H1 (cell line): Measurements from ENCODE around the gene C1orf21. TPM values are rescaled to one million over a fixed set of nuclear protein-coding genes. Genes with fewer than 3 reads are reported as not detected.

Source experiments
- RAD21 ChIP-seq, 2 experiments: IDR thresholded peaks in 1 of 2; conservative IDR thresholded peaks in 1 of 2; 2 replicates each; pipeline ENCODE4 v1.6.1; 2011; ENCODE audit warnings: low read depth in 2 of 2, low read length in 2 of 2, improper control_type of control experiment in 1 of 2, inconsistent platforms in 1 of 2, mild to moderate bottlenecking in 1 of 2, moderate library complexity in 1 of 2
- polyA plus RNA-seq, 7 experiments: library from polyadenylated mRNA; depleted of rRNA in 3 of 7; stranded (reverse) in 5 of 7; unstranded in 2 of 7; fragments of >200 nt in 5 of 7; fragments of 200-250 nt in 2 of 7; gene quantifications; 1 replicate in 5 of 7; 2 replicates in 1 of 7; 4 replicates in 1 of 7; pipeline versions ENCODE4 v1.2.1 to v1.2.3, GENCODE V29; 2011 to 2013; ENCODE audit warnings: missing spikeins in 2 of 7, mixed read lengths in 2 of 7
- total RNA-seq: library from RNA; stranded (reverse); fragmentation: NEBNext Ultra II Directional; extraction: Animal tissue kit (Norgen Biotek cat#: 25700); gene quantifications from 2 replicates; pipeline ENCODE4 v1.2.1, GENCODE V29; 2021
- TF ChIP-seq, protein P1 (sequence below): fragments of 300-600 bp; sonication (generic); IDR thresholded peaks from 2 replicates; pipeline ENCODE4 v1.7.1; 2012; ENCODE audit warnings: low read length, moderate library complexity, mild to moderate bottlenecking, inconsistent platforms; ENCODE audit not compliant: insufficient replicate concordance

C1orf21 gene
- total and polyA plus RNA-seq, 2 of the 8 experiments (the other 6 are each of a cell fraction or from before 2014, with no cell fraction given) = 16.6 to 51.0 TPM

DNA sequence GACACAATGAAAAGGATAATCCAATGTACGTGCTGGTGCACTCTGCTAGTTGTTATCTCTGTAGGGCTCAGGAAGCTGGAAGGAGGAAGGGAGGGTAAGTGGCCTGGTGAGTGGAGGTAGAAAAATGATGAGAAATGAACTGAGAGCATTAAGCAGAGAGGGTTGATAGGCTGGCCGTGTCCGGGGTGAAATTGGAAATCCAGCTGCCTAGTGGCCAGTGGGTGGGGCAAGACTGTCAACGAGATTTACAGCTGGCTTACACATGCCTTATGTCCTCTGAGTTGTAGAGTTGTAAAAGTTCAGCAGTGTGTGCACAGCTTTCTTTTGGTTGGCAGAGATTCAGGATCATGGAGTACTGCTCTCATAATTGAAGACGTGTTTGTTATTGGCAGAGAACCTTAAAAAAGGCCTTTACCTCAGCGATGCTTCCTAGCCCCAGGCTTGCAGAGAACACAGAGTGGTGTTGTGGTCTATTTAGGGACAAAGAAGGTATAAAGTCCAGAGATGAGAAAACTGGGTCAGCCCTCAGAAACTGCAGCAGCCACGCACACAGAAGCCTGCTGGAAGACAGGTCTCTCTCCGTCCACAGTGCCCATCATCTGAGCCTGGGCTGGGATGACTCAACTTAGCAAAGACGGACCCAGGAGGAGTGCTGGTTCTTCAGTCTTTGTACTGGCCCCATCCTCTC is 235.5 kb downstream of the C1orf21 start (continued):
- TF ChIP-seq, protein P1, sequence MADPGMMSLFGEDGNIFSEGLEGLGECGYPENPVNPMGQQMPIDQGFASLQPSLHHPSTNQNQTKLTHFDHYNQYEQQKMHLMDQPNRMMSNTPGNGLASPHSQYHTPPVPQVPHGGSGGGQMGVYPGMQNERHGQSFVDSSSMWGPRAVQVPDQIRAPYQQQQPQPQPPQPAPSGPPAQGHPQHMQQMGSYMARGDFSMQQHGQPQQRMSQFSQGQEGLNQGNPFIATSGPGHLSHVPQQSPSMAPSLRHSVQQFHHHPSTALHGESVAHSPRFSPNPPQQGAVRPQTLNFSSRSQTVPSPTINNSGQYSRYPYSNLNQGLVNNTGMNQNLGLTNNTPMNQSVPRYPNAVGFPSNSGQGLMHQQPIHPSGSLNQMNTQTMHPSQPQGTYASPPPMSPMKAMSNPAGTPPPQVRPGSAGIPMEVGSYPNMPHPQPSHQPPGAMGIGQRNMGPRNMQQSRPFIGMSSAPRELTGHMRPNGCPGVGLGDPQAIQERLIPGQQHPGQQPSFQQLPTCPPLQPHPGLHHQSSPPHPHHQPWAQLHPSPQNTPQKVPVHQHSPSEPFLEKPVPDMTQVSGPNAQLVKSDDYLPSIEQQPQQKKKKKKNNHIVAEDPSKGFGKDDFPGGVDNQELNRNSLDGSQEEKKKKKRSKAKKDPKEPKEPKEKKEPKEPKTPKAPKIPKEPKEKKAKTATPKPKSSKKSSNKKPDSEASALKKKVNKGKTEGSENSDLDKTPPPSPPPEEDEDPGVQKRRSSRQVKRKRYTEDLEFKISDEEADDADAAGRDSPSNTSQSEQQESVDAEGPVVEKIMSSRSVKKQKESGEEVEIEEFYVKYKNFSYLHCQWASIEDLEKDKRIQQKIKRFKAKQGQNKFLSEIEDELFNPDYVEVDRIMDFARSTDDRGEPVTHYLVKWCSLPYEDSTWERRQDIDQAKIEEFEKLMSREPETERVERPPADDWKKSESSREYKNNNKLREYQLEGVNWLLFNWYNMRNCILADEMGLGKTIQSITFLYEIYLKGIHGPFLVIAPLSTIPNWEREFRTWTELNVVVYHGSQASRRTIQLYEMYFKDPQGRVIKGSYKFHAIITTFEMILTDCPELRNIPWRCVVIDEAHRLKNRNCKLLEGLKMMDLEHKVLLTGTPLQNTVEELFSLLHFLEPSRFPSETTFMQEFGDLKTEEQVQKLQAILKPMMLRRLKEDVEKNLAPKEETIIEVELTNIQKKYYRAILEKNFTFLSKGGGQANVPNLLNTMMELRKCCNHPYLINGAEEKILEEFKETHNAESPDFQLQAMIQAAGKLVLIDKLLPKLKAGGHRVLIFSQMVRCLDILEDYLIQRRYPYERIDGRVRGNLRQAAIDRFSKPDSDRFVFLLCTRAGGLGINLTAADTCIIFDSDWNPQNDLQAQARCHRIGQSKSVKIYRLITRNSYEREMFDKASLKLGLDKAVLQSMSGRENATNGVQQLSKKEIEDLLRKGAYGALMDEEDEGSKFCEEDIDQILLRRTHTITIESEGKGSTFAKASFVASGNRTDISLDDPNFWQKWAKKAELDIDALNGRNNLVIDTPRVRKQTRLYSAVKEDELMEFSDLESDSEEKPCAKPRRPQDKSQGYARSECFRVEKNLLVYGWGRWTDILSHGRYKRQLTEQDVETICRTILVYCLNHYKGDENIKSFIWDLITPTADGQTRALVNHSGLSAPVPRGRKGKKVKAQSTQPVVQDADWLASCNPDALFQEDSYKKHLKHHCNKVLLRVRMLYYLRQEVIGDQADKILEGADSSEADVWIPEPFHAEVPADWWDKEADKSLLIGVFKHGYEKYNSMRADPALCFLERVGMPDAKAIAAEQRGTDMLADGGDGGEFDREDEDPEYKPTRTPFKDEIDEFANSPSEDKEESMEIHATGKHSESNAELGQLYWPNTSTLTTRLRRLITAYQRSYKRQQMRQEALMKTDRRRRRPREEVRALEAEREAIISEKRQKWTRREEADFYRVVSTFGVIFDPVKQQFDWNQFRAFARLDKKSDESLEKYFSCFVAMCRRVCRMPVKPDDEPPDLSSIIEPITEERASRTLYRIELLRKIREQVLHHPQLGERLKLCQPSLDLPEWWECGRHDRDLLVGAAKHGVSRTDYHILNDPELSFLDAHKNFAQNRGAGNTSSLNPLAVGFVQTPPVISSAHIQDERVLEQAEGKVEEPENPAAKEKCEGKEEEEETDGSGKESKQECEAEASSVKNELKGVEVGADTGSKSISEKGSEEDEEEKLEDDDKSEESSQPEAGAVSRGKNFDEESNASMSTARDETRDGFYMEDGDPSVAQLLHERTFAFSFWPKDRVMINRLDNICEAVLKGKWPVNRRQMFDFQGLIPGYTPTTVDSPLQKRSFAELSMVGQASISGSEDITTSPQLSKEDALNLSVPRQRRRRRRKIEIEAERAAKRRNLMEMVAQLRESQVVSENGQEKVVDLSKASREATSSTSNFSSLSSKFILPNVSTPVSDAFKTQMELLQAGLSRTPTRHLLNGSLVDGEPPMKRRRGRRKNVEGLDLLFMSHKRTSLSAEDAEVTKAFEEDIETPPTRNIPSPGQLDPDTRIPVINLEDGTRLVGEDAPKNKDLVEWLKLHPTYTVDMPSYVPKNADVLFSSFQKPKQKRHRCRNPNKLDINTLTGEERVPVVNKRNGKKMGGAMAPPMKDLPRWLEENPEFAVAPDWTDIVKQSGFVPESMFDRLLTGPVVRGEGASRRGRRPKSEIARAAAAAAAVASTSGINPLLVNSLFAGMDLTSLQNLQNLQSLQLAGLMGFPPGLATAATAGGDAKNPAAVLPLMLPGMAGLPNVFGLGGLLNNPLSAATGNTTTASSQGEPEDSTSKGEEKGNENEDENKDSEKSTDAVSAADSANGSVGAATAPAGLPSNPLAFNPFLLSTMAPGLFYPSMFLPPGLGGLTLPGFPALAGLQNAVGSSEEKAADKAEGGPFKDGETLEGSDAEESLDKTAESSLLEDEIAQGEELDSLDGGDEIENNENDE = no peak
- TF ChIP-seq RAD21 (IDR thresholded peaks at IDR 0.05 in 1 of 2, conservative IDR thresholded peaks at IDR 0.05 in 1 of 2; ENCODE audit: low read depth in 2 of 2, low read length in 2 of 2) = no peak
